ENCODE data around the gene FAS.

FAS gene

DNA sequence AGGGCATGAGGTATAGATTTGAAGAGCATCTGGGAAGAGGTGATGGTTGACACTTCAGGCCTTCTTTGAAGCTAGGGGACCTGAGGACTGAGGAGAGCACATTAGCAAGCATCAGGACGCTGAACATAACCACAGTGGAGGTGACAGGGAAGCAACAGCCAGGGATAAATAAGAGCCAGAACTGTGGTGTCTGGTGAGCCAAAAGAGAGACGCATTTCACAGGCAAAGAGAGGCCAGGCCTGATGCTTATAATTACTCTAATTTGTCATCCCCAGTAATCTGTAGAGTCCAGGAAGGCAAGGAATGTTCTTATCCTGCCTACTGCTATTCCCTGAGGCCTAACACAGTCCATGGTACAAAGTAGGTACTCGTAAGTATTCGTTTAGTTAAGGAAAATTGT is 10.4 kb upstream of the FAS start:
- TF ChIP-seq, protein P1, sequence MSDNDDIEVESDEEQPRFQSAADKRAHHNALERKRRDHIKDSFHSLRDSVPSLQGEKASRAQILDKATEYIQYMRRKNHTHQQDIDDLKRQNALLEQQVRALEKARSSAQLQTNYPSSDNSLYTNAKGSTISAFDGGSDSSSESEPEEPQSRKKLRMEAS (IDR thresholded peaks at IDR 0.05), result no peak
- no peak for TF ChIP-seq CREB1 (IDR thresholded peaks at IDR 0.05; ENCODE audit: low read depth)
- no peak for TF ChIP-seq CEBPB (IDR thresholded peaks at IDR 0.05)
- TF ChIP-seq FOXM1 (IDR thresholded peaks at IDR 0.05; ENCODE audit: borderline replicate concordance, low read depth), result no peak
- TF ChIP-seq RAD21 (IDR thresholded peaks at IDR 0.05; ENCODE audit: low read depth), result no peak
- TF ChIP-seq EP300 (IDR thresholded peaks at IDR 0.05; ENCODE audit: borderline replicate concordance), result no peak
- no peak for TF ChIP-seq ZBTB7A (IDR thresholded peaks at IDR 0.05; ENCODE audit: low read depth)
- no peak for TF ChIP-seq EGR1 (IDR thresholded peaks at IDR 0.05)
- TF ChIP-seq TCF12 (IDR thresholded peaks at IDR 0.05; ENCODE audit: low read depth), result no peak
- TF ChIP-seq NFIC (IDR thresholded peaks at IDR 0.05), result no peak
- TF ChIP-seq REST (IDR thresholded peaks at IDR 0.05; ENCODE audit: low read depth), result no peak
- TF ChIP-seq YY1 (IDR thresholded peaks at IDR 0.05; ENCODE audit: low read depth), result no peak
- no peak for TF ChIP-seq USF1 (IDR thresholded peaks at IDR 0.05)

- TF ChIP-seq NFIC (IDR thresholded peaks at IDR 0.05) (no peak), TAF1 (IDR thresholded peaks at IDR 0.05; ENCODE audit: low read depth) (no peak), EP300 (IDR thresholded peaks at IDR 0.05; ENCODE audit: borderline replicate concordance) (no peak), FOXM1 (IDR thresholded peaks at IDR 0.05; ENCODE audit: borderline replicate concordance, low read depth) (no peak), USF1 (IDR thresholded peaks at IDR 0.05) (no peak), CEBPB (IDR thresholded peaks at IDR 0.05) (no peak), TEAD4 (IDR thresholded peaks at IDR 0.05) (no peak), EGR1 (IDR thresholded peaks at IDR 0.05) (no peak), ZBTB7A (IDR thresholded peaks at IDR 0.05; ENCODE audit: low read depth) (no peak), TCF12 (IDR thresholded peaks at IDR 0.05; ENCODE audit: low read depth) (no peak), REST (IDR thresholded peaks at IDR 0.05; ENCODE audit: low read depth) (no peak), YY1 (IDR thresholded peaks at IDR 0.05; ENCODE audit: low read depth) (no peak), RAD21 (IDR thresholded peaks at IDR 0.05; ENCODE audit: low read depth) (no peak), CREB1 (IDR thresholded peaks at IDR 0.05; ENCODE audit: low read depth) (no peak)
- TF ChIP-seq, protein P1 (IDR thresholded peaks at IDR 0.05), result no peak
Measured at GRCh38 chr10:88980800-88981199, 9.8 kb upstream of the FAS start.

GRCh38 chr10:88981435-88981834 is 9.2 kb upstream of the FAS start:
- TF ChIP-seq EP300 (IDR thresholded peaks at IDR 0.05; ENCODE audit: borderline replicate concordance) (no peak), NFIC (IDR thresholded peaks at IDR 0.05) (no peak)

- TF ChIP-seq EP300 (IDR thresholded peaks at IDR 0.05; ENCODE audit: borderline replicate concordance) (no peak), USF1 (IDR thresholded peaks at IDR 0.05) (no peak), CREB1 (IDR thresholded peaks at IDR 0.05; ENCODE audit: low read depth) (no peak), FOXM1 (IDR thresholded peaks at IDR 0.05; ENCODE audit: borderline replicate concordance, low read depth) (no peak), NFIC (IDR thresholded peaks at IDR 0.05) (no peak), REST (IDR thresholded peaks at IDR 0.05; ENCODE audit: low read depth) (no peak), ZBTB7A (IDR thresholded peaks at IDR 0.05; ENCODE audit: low read depth) (no peak)
- TF ChIP-seq, protein P1 (IDR thresholded peaks at IDR 0.05), result no peak
Measured at GRCh38 chr10:88982366-88982765, 8.2 kb upstream of the FAS start.
